Adrenal gland (tissue), 12 donors: ENCODE data around the gene RAD51B. TPM values are rescaled to one million over a fixed set of nuclear protein-coding genes. Genes with fewer than 3 reads are reported as not detected.
A peak's percentile ranks its signal among the peaks of the same experiment; 100 is the strongest.

Source experiments
- DNase-seq, 7 donors: peaks; one replicate each; pipeline ENCODE4 v3.0.0-alpha.2; 2019 to 2020
- H3K27ac ChIP-seq, 5 donors: fragments of 200-600 bp; sonication (generic) in 4 of 5; 1 replicate in 3 of 5; 2 replicates in 2 of 5; pipeline versions ENCODE4 v1.5.1 to v1.8.0; 2016 to 2020; ENCODE audit warnings: mild to moderate bottlenecking in 1 of 5
- H3K27me3 ChIP-seq: fragments of 200-600 bp; 2 replicates; pipeline ENCODE4 v1.8.0; 2021
- H3K36me3 ChIP-seq, 2 donors: fragments of 200-600 bp; replicated peaks in 1 of 2; 1 replicate in 1 of 2; 2 replicates in 1 of 2; pipeline versions ENCODE4 v1.5.1 to v1.8.0; 2018 to 2022
- H3K4me1 ChIP-seq, 2 donors: fragments of 200-600 bp; replicated peaks in 1 of 2; 1 replicate in 1 of 2; 2 replicates in 1 of 2; pipeline versions ENCODE4 v1.5.1 to v1.8.0; 2018 to 2021
- H3K4me3 ChIP-seq, 4 donors: fragments of 200-600 bp; sonication (generic) in 3 of 4; one replicate each; pipeline ENCODE4 v1.5.1; 2016 to 2018
- H3K9me3 ChIP-seq, 3 donors: fragments of 200-600 bp; sonication (generic) in 1 of 3; replicated peaks in 1 of 3; 1 replicate in 2 of 3; 2 replicates in 1 of 3; pipeline versions ENCODE4 v1.5.1 to v1.8.0; 2016 to 2021
- CTCF ChIP-seq, 6 experiments: fragments of 450-650 bp in 4 of 6; fragments of 200-600 bp in 2 of 6; sonication (generic) in 1 of 6; IDR thresholded peaks; 1 replicate in 5 of 6; 2 replicates in 1 of 6; pipeline versions ENCODE4 v1.5.1 to v1.8.0; 2016 to 2021; ENCODE audit warnings: antibody characterized with exemption in 6 of 6, mild to moderate bottlenecking in 2 of 6, moderate library complexity in 1 of 6
- POLR2A ChIP-seq, 2 donors: fragments of 450-650 bp; IDR thresholded peaks; one replicate each; pipeline ENCODE4 v1.6.1; 2017; ENCODE audit warnings: antibody characterized with exemption in 2 of 2, mild to moderate bottlenecking in 2 of 2, moderate library complexity in 1 of 2
- WGBS, 4 donors: extraction: QIAGEN DNeasy Blood & Tissue Kit in 2 of 4; methylation state at CpG; one replicate each; pipeline versions ENCODE4 v1.1.5 to v1.1.7; 2013 to 2017; 5-methylcytosine and 5-hydroxymethylcytosine counted together
- intact Hi-C, 2 donors: fragments of 100-400 bp; cut with DNase I; formaldehyde crosslinking; loops; one replicate each; pipeline versions ENCODE4 v1.14.1 to v1.15.0; 2022 to 2023
- polyA plus RNA-seq, 3 donors: library from polyadenylated mRNA; stranded (reverse); fragments of 200-250 nt in 2 of 3; fragments of 350-450 nt in 1 of 3; fragmentation: Illumina TruSeq in 1 of 3; extraction: RNeasy Lipid Tissue Mini Kit (QIAGEN cat#74804) in 1 of 3; gene quantifications; one replicate each; pipeline ENCODE4 v1.2.3, GENCODE V29; 2013 to 2014
- total RNA-seq, 9 donors: library from RNA; depleted of rRNA in 4 of 9; stranded (reverse); fragments of >200 nt in 4 of 9; fragments of 120-200 nt in 1 of 9; fragmentation: NEBNext Ultra II Directional in 1 of 9; extraction: Animal tissue kit (Norgen Biotek cat#: 25700) in 1 of 9; gene quantifications; one replicate each; pipeline versions ENCODE4 v1.1.0 to v1.2.4, GENCODE V29; 2013 to 2023
- donor health status: healthy with polysubstance abuse.
- donor health status: Bipolar disorder and iron deficiency.
- donor health status: DM: yes; HTN: yes; CAD: no.
- donor health status: DM: no; HTN: no; CAD: no.
- donor health status: DM: no; HTN: no; CAD: no.
- donor health status: DM: yes; HTN: yes; CAD: no.

The RAD51B gene
- total and polyA plus RNA-seq, 12 donors, result 2.3 to 24.6 (median 12.4) TPM

DNA sequence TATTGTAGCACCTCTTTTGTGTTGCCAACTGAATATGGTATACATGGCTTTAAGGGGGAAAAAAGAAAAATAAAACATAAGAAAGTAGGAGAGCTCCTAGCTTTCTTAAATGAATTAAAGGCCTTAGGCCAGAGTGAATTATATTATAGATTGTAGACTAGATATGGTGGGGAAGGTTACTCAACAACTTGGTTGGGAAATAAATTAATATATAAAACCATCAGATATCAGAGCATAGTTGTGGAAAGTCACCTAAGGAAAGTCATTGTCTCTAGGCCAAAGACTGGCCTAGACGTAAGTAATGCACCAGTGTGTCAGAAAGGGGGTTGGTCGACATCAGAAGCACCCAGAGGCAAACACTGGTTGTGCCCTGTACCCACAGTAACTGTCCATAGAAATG, 391.8 kb downstream of the RAD51B start:
- TF ChIP-seq CTCF (IDR thresholded peaks at IDR 0.05) (no peak), POLR2A (IDR thresholded peaks at IDR 0.05) (no peak)
- intact Hi-C loops, result no loop called here
- Histone ChIP-seq H3K27ac (peak overlapping the region in 4 of 5 donors; percentile 51 to 80 (median 78)), H3K4me1 (peaks cover 6 to 26% of the 10 kb centered on the region in 2 donors), H3K27me3 (no peaks in the 10 kb centered on the region), H3K9me3 (no peaks in the 10 kb centered on the region), H3K36me3 (no peaks in the 10 kb centered on the region), H3K4me3 (no peak overlapping the region)
- no peak for DNase-seq
- WGBS, 4 donors, result 91 to 100% (median 94%) methylated on average over 2 of the region's 2 CpGs

- intact Hi-C loops, result no loop called here
- Histone ChIP-seq H3K4me3 (no peak overlapping the region), H3K4me1 (peaks cover 6 to 26% of the 10 kb centered on the region in 2 donors), H3K9me3 (no peaks in the 10 kb centered on the region), H3K27ac (peak overlapping the region in 3 of 5 donors; percentile 2 to 80 (median 78)), H3K27me3 (no peaks in the 10 kb centered on the region), H3K36me3 (no peaks in the 10 kb centered on the region)
- peak in 5 of 7 donors; percentile 29 to 70 (median 53) for DNase-seq
- no peak for TF ChIP-seq POLR2A (IDR thresholded peaks at IDR 0.05)
- no peak for TF ChIP-seq CTCF (IDR thresholded peaks at IDR 0.05)
- 32 to 68% (median 52%) methylated on average over 2 of the region's 2 CpGs for WGBS, 4 donors
Measured at GRCh38 chr14:68211886-68212285, 392.3 kb downstream of the RAD51B start.

GRCh38 chr14:68212361-68212760, 392.8 kb downstream of the RAD51B start:
- no peaks in the 10 kb centered on the region for H3K36me3 ChIP-seq
- no peak overlapping the region for H3K4me3 ChIP-seq
- no peaks in the 10 kb centered on the region for H3K9me3 ChIP-seq
- intact Hi-C loops, result no loop called here
- DNase-seq, result no peak
- no peaks in the 10 kb centered on the region for H3K27me3 ChIP-seq
- peak overlapping the region in 2 of 5 donors; percentile 2 to 80 for H3K27ac ChIP-seq
- peaks cover 6 to 26% of the 10 kb centered on the region in 2 donors for H3K4me1 ChIP-seq
- TF ChIP-seq CTCF (IDR thresholded peaks at IDR 0.05), result no peak

GRCh38 chr14:68214431-68214830, 394.9 kb downstream of the RAD51B start:
- no peak overlapping the region for H3K27ac ChIP-seq
- no peak for DNase-seq
- no peak overlapping the region for H3K4me3 ChIP-seq
- no peaks in the 10 kb centered on the region for H3K9me3 ChIP-seq
- peaks cover 6 to 26% of the 10 kb centered on the region in 2 donors for H3K4me1 ChIP-seq
- 74 to 81% (median 76%) methylated on average over 4 of the region's 4 CpGs for WGBS, 4 donors
- no peaks in the 10 kb centered on the region for H3K36me3 ChIP-seq
- intact Hi-C loops, result no loop called here
- no peak for TF ChIP-seq POLR2A (IDR thresholded peaks at IDR 0.05)
- no peak for TF ChIP-seq CTCF (IDR thresholded peaks at IDR 0.05)
- H3K27me3 ChIP-seq, result no peaks in the 10 kb centered on the region
